Measurements from ENCODE around the gene RNF175.

Gene RNF175

GRCh38 chr4:153789741-153790499 is 30.1 kb upstream of the RNF175 start:
- peak overlapping the region; percentile 16 for H3K27ac Mint-ChIP-seq
- no peaks in the 10 kb centered on the region for H3K9me3 Mint-ChIP-seq (ENCODE audit: low read depth)
- H3K4me1 Mint-ChIP-seq (ENCODE audit: low read depth), result peaks cover 39% of the 10 kb centered on the region
- H3K36me3 Mint-ChIP-seq, result no peaks in the 10 kb centered on the region
- peaks cover 63% of the 10 kb centered on the region for H3K27me3 Mint-ChIP-seq
- peak overlapping the region; percentile 71 for H3K4me3 Mint-ChIP-seq

DNA sequence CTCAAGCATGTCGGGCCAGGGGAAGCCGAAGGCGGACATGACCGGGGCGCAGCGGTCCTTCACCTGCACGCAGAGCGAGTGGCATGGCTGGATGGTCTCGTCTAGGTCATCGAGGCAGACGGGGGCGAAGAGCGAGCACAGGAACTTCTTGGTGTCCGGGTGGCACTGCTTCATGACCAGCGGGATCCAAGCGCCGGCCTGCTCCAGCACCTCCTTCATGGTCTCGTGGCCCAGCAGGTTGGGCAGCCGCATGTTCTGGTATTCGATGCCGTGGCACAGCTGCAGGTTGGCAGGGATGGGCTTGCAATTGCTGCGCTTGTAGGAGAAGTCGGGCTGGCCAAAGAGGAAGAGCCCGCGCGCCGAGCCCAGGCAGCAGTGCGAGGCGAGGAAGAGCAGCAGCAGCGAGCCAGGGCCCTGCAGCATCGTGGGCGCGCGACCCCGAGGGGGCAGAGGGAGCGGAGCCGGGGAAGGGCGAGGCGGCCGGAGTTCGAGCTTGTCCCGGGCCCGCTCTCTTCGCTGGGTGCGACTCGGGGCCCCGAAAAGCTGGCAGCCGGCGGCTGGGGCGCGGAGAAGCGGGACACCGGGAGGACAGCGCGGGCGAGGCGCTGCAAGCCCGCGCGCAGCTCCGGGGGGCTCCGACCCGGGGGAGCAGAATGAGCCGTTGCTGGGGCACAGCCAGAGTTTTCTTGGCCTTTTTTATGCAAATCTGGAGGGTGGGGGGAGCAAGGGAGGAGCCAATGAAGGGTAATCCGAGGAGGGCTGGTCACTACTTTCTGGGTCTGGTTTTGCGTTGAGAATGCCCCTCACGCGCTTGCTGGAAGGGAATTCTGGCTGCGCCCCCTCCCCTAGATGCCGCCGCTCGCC is 28.8 kb upstream of the RNF175 start, which contains the start of gene SFRP2:
TSS of gene SFRP2 (minus strand) at position 671 of the 864 bp plus-strand sequence. CDS start at position 423, 248 bp downstream.
- no peaks in the 10 kb centered on the region for H3K9me3 Mint-ChIP-seq (ENCODE audit: low read depth)
- H3K27me3 Mint-ChIP-seq, result peaks cover 56% of the 10 kb centered on the region
- peak within 1 kb of the TSS; percentile 73 for H3K4me3 Mint-ChIP-seq
- H3K36me3 Mint-ChIP-seq, result no peaks in the 10 kb centered on the region
- peak within 1 kb of the TSS; percentile 16 for H3K27ac Mint-ChIP-seq
- H3K4me1 Mint-ChIP-seq (ENCODE audit: low read depth), result peaks cover 39% of the 10 kb centered on the region

DNA sequence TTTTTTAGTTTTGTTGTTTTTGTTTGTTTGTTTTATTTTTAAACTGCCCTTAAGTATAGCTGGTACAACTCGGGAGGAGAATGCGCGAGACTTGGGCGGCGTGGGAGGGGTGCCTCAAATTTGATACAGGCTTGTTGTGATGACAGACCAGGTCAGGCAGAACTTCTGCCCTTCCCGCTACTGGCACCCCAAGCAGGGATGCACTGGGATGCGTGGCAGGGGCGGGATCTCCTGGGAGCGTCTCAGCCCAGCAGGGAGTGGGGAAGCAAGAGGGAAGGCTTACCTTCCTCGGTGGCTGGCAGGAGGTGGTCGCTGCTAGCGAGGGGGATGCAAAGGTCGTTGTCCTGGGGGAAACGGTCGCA is 28.2 kb upstream of the RNF175 start:
- H3K27ac Mint-ChIP-seq, result no peak overlapping the region
- peak overlapping the region; percentile 73 for H3K4me3 Mint-ChIP-seq
- H3K4me1 Mint-ChIP-seq (ENCODE audit: low read depth), result peaks cover 39% of the 10 kb centered on the region
- no peaks in the 10 kb centered on the region for H3K9me3 Mint-ChIP-seq (ENCODE audit: low read depth)
- no peaks in the 10 kb centered on the region for H3K36me3 Mint-ChIP-seq
- H3K27me3 Mint-ChIP-seq, result peaks cover 57% of the 10 kb centered on the region

GRCh38 chr4:153787575-153787974 is 27.8 kb upstream of the RNF175 start:
- Mint-ChIP-seq H3K27ac (no peak overlapping the region), H3K27me3 (peaks cover 59% of the 10 kb centered on the region)

DNA sequence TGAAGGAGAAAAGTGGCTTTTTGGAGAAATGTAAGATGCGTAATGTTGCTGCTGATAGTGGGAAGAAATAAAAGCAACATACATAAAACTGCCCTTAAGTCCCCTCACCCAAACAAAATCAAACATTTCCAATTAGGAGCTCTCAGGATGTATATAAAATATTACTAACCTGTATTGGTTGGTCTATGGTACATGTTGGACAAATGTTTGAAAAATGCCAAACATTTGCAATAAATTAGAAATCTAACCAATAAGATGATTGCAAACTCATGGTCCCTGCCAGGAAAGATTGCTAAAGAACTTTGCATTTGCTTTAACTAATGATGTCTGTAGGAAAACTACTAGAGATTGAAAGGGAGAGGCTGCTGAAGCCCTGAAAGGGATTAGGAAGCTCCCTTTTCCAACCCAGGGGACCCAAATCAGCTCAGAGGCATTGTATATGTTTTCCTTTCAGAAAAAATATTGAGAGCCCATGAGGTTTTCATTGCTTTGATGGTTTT is 27.3 kb upstream of the RNF175 start:
- H3K27me3 Mint-ChIP-seq, result peaks cover 61% of the 10 kb centered on the region
- no peaks in the 10 kb centered on the region for H3K36me3 Mint-ChIP-seq
- peaks cover 32% of the 10 kb centered on the region for H3K4me1 Mint-ChIP-seq (ENCODE audit: low read depth)
- peak overlapping the region; percentile 24 for H3K4me3 Mint-ChIP-seq
- H3K27ac Mint-ChIP-seq, result no peak overlapping the region
- H3K9me3 Mint-ChIP-seq (ENCODE audit: low read depth), result no peaks in the 10 kb centered on the region

More at GRCh38 chr4:153787575-153787974, 27.8 kb upstream of the RNF175 start:
- H3K9me3 Mint-ChIP-seq (ENCODE audit: low read depth), result no peaks in the 10 kb centered on the region
- H3K4me3 Mint-ChIP-seq, result peak overlapping the region; percentile 24
- H3K36me3 Mint-ChIP-seq, result no peaks in the 10 kb centered on the region
- peaks cover 36% of the 10 kb centered on the region for H3K4me1 Mint-ChIP-seq (ENCODE audit: low read depth)

DNA sequence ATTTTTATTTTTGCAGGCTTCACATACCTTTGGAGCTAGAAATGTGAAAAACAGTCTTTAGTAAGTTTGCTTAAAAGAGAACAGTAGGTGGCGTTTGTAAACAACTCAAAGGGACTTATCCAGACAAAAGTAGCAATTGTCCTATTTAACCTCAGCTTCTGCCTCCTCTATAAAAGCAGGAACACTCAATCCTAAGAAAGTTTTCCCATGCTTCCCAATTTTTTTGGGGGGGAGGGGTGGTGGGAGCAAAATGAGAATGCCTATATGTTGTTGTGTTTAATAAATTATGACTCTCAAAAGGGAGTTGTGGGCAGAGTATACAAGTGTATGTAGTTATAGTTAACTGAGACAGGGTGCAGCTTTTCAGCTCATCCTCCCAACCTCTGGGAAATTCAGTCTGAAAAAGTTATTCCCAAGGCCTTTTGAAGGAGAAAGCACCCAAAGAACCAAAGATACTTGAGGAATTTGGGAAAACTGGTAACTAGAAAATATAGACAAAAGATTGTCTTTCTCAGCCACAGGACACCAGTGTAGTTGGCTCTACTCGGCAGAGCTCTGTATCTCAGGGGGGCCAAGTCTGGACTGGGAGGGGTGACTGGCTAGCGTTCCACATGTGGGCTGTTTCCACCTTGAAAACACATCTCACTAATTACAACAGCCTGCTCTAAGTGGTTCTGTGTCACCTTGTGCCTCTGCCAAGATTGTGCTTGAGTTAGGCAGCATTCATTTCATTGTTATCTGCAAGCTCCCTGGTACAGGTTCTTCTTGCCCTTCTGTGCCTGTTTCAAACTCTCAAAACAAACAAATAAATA is 26.3 kb upstream of the RNF175 start:
- no peak overlapping the region for H3K27ac Mint-ChIP-seq
- H3K36me3 Mint-ChIP-seq, result no peaks in the 10 kb centered on the region
- H3K4me1 Mint-ChIP-seq (ENCODE audit: low read depth), result peaks cover 22% of the 10 kb centered on the region
- no peak overlapping the region for H3K4me3 Mint-ChIP-seq
- H3K9me3 Mint-ChIP-seq (ENCODE audit: low read depth), result no peaks in the 10 kb centered on the region
- H3K27me3 Mint-ChIP-seq, result peaks cover 58% of the 10 kb centered on the region

- Mint-ChIP-seq H3K36me3 (no peaks in the 10 kb centered on the region), H3K9me3 (ENCODE audit: low read depth) (no peaks in the 10 kb centered on the region), H3K4me1 (ENCODE audit: low read depth) (peaks cover 11% of the 10 kb centered on the region), H3K4me3 (no peak overlapping the region), H3K27ac (no peak overlapping the region), H3K27me3 (peaks cover 52% of the 10 kb centered on the region)
Observed at GRCh38 chr4:153784166-153784699, 24.4 kb upstream of the RNF175 start.

- Mint-ChIP-seq H3K4me1 (ENCODE audit: low read depth) (peaks cover 2% of the 10 kb centered on the region), H3K4me3 (no peak overlapping the region), H3K9me3 (ENCODE audit: low read depth) (peaks cover 5% of the 10 kb centered on the region), H3K36me3 (peaks cover 2% of the 10 kb centered on the region), H3K27me3 (peaks cover 51% of the 10 kb centered on the region), H3K27ac (no peak overlapping the region)
Observed at GRCh38 chr4:153782581-153782980, 22.8 kb upstream of the RNF175 start.

DNA sequence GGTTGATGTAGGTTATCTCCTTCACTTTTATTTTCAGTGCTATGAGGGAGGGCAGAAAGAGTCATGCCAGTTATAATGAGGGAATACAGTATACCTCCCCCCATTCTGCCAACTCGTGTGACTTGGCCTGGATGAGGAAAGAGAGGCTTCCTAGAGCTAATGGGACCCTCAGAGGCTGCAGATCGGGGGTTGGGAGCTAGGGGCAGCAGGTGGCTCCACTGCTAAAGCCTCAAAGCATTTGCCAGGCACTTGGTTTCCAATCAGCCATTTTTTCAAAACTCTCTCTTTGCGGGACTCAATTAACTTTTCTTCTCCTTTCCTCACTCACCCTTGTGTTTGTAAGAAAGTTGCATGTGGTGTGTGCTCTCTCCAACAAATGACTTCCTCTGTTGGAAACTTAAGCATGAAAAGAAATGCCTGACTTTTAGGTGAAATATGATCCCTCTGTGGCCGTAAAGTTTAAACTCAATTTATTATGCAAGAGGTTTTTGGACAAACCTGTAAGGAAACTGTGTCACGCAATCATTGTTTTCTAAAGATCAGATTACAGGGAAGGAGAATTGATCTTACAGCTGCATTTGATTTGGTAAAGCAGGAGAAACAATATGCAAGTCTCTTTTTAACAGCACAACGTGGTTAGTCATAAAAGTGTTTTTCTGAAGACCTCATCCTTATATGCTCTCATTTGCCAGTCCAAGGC is 22.0 kb upstream of the RNF175 start:
- peaks cover 2% of the 10 kb centered on the region for H3K36me3 Mint-ChIP-seq
- peaks cover 48% of the 10 kb centered on the region for H3K27me3 Mint-ChIP-seq
- peaks cover 5% of the 10 kb centered on the region for H3K9me3 Mint-ChIP-seq (ENCODE audit: low read depth)
- no peaks in the 10 kb centered on the region for H3K4me1 Mint-ChIP-seq (ENCODE audit: low read depth)
- H3K4me3 Mint-ChIP-seq, result no peak overlapping the region
- H3K27ac Mint-ChIP-seq, result no peak overlapping the region

GRCh38 chr4:153781280-153781679 is 21.5 kb upstream of the RNF175 start:
- H3K9me3 Mint-ChIP-seq (ENCODE audit: low read depth), result peaks cover 5% of the 10 kb centered on the region
- no peak overlapping the region for H3K4me3 Mint-ChIP-seq
- H3K36me3 Mint-ChIP-seq, result peaks cover 2% of the 10 kb centered on the region
- no peak overlapping the region for H3K27ac Mint-ChIP-seq
- H3K27me3 Mint-ChIP-seq, result peaks cover 44% of the 10 kb centered on the region
- no peaks in the 10 kb centered on the region for H3K4me1 Mint-ChIP-seq (ENCODE audit: low read depth)

DNA sequence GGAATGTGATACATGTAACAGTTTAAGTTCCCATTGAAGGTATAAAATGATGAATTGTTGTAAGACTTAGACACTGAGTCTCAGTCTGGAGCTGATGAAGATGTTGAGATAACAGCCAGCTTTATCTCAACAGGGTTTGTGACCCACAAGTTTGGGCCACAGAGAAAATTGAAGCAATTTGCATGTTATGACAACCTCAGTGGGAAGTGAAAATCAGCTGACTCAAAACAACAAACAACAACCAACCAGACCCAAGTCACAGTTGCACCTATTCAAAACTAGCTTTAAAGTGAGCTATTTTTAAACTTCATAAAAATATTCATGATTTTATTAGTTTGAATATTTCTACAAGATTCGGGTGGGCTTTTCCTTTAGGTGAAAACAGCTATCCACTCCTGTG is 21.1 kb upstream of the RNF175 start:
- no peak overlapping the region for H3K27ac Mint-ChIP-seq
- peaks cover 2% of the 10 kb centered on the region for H3K36me3 Mint-ChIP-seq
- peaks cover 46% of the 10 kb centered on the region for H3K27me3 Mint-ChIP-seq
- peaks cover 5% of the 10 kb centered on the region for H3K9me3 Mint-ChIP-seq (ENCODE audit: low read depth)
- no peaks in the 10 kb centered on the region for H3K4me1 Mint-ChIP-seq (ENCODE audit: low read depth)
- H3K4me3 Mint-ChIP-seq, result no peak overlapping the region

- no peaks in the 10 kb centered on the region for H3K4me1 Mint-ChIP-seq (ENCODE audit: low read depth)
- peaks cover 44% of the 10 kb centered on the region for H3K27me3 Mint-ChIP-seq
- H3K36me3 Mint-ChIP-seq, result peaks cover 2% of the 10 kb centered on the region
Observed at GRCh38 chr4:153780221-153780620, 20.4 kb upstream of the RNF175 start.

DNA sequence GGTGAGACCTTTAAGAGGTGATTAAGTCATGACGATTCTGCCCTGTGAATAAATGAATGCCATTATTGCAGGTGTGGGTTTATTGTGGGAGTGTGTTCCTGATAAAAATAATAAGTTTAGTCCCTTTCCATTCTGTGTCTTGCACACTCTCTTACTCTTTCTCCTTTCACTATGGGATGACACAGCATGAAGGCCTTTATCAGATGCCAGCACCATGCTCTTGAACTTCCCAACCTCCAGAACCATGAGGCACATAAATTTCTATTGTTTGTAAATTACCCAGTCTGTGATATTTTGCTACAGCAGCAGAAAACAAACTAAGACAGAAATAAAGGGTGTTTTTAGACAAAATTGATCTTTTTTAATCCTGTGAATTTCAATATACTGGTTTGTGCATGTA is 18.6 kb upstream of the RNF175 start:
- H3K27ac Mint-ChIP-seq, result no peak overlapping the region
- peaks cover 36% of the 10 kb centered on the region for H3K27me3 Mint-ChIP-seq
- peaks cover 5% of the 10 kb centered on the region for H3K9me3 Mint-ChIP-seq (ENCODE audit: low read depth)
- H3K4me1 Mint-ChIP-seq (ENCODE audit: low read depth), result no peaks in the 10 kb centered on the region
- no peak overlapping the region for H3K4me3 Mint-ChIP-seq
- peaks cover 2% of the 10 kb centered on the region for H3K36me3 Mint-ChIP-seq

More at GRCh38 chr4:153780221-153780620, 20.4 kb upstream of the RNF175 start:
- H3K4me3 Mint-ChIP-seq, result no peak overlapping the region
- H3K9me3 Mint-ChIP-seq (ENCODE audit: low read depth), result peaks cover 5% of the 10 kb centered on the region
- H3K27ac Mint-ChIP-seq, result no peak overlapping the region

DNA sequence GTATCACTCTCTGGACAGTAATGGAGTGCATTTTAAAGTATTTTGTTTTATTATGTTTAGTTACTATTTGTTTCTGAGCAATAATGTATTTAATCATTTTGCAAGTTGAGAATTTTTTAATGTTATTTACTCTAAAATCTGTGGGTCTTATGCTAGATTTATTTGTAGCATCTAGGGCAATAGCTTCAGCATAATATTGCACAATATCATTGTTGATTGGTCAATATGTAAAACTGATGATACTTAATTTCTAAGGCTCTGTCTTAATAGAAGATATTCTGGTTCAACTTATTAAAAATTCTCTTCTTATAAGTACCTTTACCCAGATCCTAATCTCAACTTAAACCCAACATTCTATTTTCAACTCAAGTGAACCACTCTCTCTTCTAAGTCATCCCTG is 17.6 kb upstream of the RNF175 start:
- Mint-ChIP-seq H3K4me3 (no peak overlapping the region), H3K27me3 (peaks cover 30% of the 10 kb centered on the region), H3K9me3 (ENCODE audit: low read depth) (peaks cover 5% of the 10 kb centered on the region), H3K4me1 (ENCODE audit: low read depth) (no peaks in the 10 kb centered on the region), H3K36me3 (peaks cover 2% of the 10 kb centered on the region), H3K27ac (no peak overlapping the region)

Measured in activated naive CD8-positive, alpha-beta T cell (primary cell).